Embryonic facial prominence (tissue), 1 donor: Measurements from ENCODE around the gene TANC1.

Experiments
- DNase-seq: peaks from one replicate; pipeline ENCODE4 v3.0.0-alpha.2; 2016; ENCODE audit errors: extremely low spot score

TANC1 gene

GRCh38 chr2:159160954-159161353 lies 192.5 kb downstream of the TANC1 start:
- no peak for DNase-seq

DNA sequence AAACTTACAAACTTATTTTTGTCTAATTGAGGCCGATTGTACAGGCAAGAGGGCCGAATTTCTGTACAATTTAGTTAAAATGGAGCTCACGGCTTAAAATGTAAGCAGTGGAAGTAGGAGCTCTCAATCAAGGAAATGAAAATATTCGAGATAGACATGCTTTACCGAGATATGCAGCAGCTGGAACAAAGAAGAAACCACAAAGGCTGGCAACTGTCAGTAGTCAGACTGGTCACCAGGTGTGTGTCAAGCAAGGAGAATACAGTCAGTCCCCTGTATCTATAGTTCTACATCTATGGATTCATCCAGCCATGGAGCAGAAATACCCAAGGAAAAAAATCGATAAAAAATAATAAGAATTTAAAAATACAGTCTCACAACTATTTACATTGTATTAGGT lies 195.5 kb downstream of the TANC1 start:
- DNase-seq: no peak

DNA sequence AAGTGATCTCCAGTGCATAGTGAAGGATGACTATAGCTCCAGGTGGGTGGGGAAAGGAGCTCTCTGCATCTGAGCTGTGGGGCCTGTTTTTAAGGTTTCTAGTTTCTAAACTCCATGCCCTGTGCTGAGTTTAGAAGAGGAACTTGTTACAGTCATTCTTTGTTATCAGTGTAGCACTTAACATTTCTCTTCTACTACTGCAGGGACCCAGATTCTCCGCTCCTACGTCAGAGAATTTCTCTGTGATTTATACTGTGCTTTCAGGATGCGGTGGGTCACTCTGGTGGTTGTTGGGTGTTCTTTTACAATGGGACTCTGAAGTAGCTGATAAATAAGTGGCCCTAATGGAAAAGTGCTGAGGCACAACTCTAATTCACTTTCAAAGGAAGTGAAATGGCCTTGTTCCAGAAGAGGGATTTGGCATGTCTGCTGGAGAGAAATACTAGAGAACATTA lies 196.0 kb downstream of the TANC1 start:
- no peak for DNase-seq

DNA sequence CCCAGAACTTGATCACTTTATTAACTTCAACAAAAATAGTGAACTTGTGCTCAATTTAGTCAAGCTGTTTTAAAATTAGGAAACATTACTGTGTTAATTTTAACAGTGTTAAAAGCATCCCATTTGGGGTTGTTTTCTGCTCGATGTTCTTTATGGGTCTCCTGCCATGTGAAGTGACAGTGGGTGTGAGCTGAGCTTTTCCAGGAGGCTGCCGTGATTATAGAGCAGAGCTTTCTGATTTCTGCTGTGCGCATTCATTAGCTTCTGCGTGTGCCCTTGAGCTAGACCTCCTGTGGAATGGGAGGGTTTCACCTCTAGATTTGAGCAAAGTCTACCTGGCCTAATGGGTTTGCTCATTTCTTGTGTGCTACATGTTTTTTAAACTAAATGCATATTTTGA lies 196.6 kb downstream of the TANC1 start:
- no peak for DNase-seq

- DNase-seq: no peak
Observed at GRCh38 chr2:159168707-159169106, 200.3 kb downstream of the TANC1 start.

GRCh38 chr2:159169187-159169586 lies 200.7 kb downstream of the TANC1 start:
- no peak for DNase-seq

- DNase-seq: no peak
Observed at GRCh38 chr2:159172403-159172802, 204.0 kb downstream of the TANC1 start.

DNA sequence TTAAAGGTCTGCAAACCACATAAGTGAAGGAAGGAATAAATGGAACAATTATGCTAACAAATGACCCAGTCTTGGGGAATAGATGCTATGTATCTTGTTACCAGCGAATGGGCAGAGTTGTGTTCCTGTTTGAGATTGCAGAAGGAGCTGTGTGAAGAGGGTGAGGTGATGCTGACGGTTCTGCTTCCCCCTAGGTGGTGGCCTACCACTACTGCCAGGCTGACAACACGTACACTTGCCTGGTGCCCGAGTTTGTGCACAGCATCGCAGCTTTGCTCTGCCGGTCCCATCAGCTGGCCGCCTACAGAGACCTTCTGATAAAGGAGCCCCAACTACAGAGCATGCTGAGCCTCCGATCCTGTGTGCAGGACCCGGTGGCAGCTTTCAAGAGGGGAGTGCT lies 206.3 kb downstream of the TANC1 start:
- no peak for DNase-seq

DNA sequence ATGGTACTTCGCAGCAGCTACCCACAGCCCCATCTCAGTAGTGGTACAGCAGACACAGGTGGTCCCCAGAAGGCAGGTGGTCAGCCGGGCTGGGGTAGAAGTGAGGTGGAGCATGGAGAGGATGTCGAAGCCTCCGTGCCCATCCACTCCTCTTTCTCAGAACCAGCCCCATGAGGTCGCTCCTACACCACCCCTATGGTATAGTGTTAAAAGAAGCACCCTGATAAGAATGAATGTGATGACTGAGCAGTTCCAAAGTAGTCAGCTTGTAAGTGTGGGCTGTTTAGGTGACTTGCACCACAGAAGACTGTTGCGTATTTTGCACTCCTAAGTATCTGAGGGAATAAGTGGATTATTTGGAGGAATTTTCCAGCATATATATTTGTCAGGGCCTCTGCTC lies 206.7 kb downstream of the TANC1 start:
- DNase-seq: no peak

- DNase-seq: no peak
Observed at GRCh38 chr2:159175927-159176326, 207.5 kb downstream of the TANC1 start.

DNA sequence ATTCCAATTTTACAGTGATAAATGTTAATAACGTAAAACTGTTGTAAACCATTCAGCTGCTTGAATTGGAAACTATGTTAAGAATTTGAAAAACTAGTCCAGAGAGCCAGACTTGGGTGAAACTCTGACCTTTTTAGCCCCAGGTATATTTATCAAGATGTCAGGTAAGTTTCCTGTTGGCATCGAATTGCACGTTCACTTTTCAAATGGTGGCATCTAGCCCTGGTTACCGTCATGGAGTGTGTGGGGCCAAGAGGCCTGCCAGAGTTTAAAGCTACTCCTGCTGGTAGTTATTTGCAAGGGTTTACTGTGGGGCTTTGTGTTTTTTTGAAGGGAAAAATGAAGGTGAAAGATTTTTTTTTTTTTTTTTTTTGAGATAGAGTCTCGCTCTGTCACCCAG lies 208.1 kb downstream of the TANC1 start:
- DNase-seq: no peak

DNA sequence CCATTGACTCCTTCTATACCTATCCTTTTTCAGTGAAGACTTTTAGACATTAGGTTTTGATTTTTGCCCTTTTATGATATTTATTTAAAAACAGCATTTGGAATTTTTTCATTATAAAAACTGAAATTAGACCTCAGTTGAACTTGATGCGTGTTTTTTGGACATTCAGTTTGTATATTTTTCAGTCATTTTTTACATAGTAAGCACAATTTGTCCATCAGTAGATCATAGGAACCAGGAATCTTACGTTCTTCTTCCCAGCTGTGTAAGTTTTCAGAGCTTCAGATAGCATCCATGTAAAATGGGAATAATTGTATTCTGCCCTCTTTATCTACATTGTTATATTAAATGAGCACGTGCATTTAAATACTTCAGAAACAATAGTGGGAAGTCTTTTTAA lies 208.9 kb downstream of the TANC1 start:
- DNase-seq: no peak

- no peak for DNase-seq
Observed at GRCh38 chr2:159177957-159178356, 209.5 kb downstream of the TANC1 start.

- DNase-seq: no peak
Observed at GRCh38 chr2:159179096-159179495, 210.7 kb downstream of the TANC1 start.

GRCh38 chr2:159179696-159180095 lies 211.3 kb downstream of the TANC1 start:
- DNase-seq: no peak

DNA sequence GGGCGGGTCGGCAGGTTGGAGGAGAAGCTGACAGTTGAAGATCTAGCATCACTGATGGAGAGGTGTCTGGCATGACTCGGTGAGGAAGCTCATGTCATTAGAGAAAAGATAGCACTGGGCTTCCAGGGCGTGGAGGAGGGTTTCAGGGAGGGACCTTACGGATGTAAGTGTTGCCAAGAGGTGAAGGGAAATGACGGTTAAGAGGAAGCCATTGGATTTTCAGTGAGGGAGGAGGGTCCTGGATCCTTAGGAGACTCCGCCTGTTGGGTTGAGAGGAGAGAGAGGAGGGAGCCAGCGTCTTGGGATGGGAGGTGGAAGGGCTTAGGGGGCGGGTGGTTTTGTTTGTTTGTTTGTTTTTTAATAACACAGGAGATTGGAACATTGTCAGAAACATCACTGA lies 214.9 kb downstream of the TANC1 start:
- DNase-seq: no peak

DNA sequence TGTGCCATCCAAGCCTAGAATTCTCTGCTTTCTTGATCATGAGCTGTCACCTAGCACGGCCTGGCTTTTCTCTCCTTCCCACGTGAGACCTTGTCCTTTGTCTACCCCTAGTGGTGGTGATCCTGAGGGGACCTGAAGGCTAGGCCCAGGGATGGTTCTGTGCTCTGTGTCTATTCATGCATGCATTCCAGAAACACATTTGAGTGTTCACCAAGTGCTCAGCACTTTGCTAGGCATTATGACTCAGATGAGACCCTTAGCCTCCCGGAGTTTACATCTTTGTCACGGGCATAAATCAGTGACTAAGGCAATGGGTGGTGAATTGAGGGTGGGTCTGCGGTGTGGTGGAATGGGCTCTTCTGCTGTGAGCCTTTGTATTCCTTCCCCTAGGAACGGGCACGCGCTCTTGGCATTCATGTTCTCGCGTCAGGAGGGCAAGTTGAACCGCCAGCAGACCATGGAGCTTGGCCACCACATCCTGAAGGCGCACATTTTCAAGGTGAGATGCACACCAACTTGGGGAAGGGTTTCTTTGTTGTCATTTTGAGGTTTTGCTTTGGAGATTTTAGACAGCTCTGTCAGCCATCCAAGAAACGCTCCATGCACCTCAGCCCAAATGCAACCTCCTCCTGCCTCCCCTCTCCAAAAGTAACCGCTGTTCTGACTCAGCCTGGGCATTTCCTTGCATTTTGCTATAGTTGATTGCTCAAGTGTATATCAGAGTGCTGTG lies 217.1 kb downstream of the TANC1 start:
- DNase-seq: no peak

DNA sequence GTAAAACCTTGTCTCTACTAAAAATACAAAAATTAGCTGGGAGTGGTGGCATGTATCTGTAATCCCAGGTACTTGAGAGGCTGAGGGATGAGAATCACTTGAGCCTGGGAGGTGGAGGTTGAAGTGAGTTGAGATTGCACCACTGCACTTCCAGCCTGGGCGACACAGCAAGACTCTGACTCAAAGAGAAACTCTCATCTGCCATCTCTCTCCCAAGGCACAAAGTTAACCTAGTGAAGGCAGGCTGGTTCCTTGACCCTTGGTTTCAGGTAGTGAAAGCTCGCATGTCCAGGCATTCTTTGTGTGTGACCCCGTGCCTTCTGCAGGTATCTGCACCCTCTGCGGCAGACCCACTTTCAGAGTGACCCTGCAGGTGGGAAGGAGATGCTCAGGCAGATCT lies 218.0 kb downstream of the TANC1 start:
- DNase-seq: no peak

DNA sequence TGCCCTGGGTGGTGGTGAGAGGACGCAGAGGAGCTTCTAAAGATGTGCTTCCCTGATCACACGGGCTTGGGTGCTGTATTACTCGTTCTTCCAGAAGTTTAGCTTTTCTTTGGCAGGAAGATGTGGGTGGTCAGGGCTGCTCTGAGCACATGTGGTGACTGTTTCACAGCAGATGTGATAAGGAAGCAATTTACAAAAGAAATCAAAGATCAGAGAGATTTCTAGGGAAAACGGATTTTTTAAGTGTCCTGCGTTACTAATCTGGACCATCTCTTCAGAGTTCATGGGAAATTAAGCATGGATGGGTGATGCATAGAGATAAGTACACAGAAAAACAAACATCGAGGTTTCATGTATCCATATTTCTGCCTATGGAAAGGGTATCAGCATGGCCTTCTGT lies 218.7 kb downstream of the TANC1 start:
- no peak for DNase-seq

- no peak for DNase-seq
Observed at GRCh38 chr2:159188449-159188848, 220.0 kb downstream of the TANC1 start.

DNA sequence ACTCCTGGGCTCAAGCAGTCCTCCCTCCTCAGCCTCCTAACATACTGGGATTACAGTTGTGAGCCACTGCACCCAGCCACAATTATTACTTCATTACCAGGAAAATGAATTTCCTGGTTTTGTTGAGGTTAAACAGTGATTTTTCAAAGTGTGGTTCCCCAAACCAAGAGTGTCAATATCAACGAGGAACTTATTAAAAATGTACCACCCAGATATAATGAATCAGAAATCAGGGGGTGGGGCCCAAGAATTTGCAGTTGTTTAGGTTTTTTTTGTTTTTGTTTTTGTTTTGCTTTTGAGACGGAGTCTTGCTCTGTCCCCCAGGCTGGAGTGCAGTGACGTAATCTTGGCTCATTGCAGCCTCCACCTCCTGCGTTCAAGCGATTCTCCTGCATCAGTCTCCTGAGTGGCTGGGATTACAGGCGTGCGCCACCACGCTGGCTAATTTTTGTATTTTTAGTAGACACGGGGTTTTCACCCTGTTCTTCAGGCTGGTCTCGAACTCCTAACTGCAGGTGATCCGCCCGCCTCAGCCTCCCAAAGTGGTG lies 224.0 kb downstream of the TANC1 start:
- DNase-seq: no peak

- DNase-seq: no peak
Observed at GRCh38 chr2:159193791-159194190, 225.4 kb downstream of the TANC1 start.

GRCh38 chr2:159194241-159194640 lies 225.8 kb downstream of the TANC1 start:
- no peak for DNase-seq

DNA sequence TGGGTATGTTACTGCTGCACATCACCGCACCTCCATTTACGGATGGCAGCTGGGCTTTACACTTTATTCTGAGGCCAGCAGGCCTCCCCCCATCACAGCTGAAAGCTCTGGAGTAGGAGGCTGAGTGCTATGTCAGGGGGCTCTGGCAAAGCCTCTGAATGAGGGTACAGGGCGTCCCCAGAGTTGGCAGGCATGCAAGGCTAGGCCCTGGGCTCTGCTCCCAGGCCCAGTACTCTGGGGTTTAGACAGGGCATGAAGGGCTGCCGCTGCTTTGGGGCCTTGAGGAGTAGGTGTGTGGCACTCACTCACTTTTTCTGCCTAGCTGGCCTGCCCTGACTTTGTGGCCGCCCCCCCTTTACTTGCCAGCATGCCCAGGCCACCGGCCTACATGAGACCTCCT lies 227.3 kb downstream of the TANC1 start:
- DNase-seq: no peak
